WI38 (cell line): ENCODE measurements around the gene ZNF302.
"Not testable (repeated sequence)": the region's sequence is repeated elsewhere in the genome, so short reads cannot be mapped to it uniquely, and the experiment has no call there.

Source experiments
- H3K4me3 ChIP-seq: 2 replicates; pipeline ENCODE4 v1.5.1; 2011; ENCODE audit warnings: low read depth, mild to moderate bottlenecking, control low read depth, low read length
- TF ChIP-seq, protein P1 (sequence below): IDR thresholded peaks from 2 replicates; pipeline ENCODE4 v1.5.1; 2012; ENCODE audit warnings: low read depth, mild to moderate bottlenecking, control low read depth, low read length

ZNF302 gene

DNA sequence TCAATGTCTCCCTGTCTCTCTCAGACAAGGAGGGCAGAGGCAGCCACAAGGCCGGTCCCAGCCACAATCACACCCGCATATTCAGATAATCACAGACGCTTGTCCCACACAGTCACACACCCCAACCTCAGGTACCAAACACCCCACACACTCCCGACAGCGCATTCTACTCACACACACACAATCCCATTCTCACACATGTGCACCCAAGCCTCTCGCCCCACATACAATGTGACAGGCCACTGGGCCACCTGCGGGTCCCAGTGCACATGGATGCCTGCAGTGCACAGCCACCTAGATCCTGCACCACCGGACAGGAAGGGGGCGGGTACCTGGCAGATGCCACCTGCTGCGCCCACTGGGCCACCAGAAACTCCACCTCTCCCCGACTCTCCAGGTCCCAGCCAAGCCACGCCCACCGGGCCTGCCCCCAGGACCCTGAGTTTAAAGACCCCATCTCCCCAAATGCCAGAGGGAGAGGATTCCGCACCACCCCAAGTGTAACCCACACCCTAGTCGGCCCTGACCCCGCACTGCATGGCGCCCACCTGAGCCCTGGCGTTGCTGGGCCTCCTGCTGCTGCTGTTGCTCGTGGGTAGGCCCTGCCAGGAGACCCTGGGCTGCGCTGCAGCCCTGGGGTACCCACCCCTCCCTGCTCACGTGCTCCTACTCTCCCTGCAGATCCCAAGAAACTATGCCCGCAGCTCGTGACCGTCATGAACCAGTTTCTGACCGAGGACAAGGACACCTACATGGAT is 11.1 kb upstream of the ZNF302 start:
- H3K4me3 ChIP-seq: no peak overlapping the region
- TF ChIP-seq, protein P1, sequence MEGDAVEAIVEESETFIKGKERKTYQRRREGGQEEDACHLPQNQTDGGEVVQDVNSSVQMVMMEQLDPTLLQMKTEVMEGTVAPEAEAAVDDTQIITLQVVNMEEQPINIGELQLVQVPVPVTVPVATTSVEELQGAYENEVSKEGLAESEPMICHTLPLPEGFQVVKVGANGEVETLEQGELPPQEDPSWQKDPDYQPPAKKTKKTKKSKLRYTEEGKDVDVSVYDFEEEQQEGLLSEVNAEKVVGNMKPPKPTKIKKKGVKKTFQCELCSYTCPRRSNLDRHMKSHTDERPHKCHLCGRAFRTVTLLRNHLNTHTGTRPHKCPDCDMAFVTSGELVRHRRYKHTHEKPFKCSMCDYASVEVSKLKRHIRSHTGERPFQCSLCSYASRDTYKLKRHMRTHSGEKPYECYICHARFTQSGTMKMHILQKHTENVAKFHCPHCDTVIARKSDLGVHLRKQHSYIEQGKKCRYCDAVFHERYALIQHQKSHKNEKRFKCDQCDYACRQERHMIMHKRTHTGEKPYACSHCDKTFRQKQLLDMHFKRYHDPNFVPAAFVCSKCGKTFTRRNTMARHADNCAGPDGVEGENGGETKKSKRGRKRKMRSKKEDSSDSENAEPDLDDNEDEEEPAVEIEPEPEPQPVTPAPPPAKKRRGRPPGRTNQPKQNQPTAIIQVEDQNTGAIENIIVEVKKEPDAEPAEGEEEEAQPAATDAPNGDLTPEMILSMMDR: no peak

DNA sequence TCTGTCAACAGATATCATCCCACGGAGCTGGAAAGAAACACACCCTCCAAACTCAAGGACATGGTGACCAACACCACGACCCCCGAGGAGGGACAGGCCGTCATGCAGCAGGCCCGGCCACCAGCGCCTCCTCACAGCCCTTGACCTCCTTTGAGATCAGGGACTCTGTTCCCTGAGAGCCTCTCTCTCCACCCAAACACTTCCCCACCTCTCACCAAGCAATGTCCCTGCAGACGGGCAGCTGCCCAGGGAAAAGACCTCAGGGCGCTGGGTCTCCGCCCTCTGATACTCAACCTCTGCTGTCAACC is 10.6 kb upstream of the ZNF302 start:
- no peak overlapping the region for H3K4me3 ChIP-seq
- TF ChIP-seq, protein P1: no peak

- TF ChIP-seq, protein P1: no peak
- H3K4me3 ChIP-seq: peak overlapping the region; percentile 48
Observed at GRCh38 chr19:34667349-34668076, 10.0 kb upstream of the ZNF302 start.

- not testable (repeated sequence) for H3K4me3 ChIP-seq
Observed at GRCh38 chr19:34668077-34668689, 9.3 kb upstream of the ZNF302 start.

- H3K4me3 ChIP-seq: not testable (repeated sequence)
Observed at GRCh38 chr19:34668690-34669089, 8.8 kb upstream of the ZNF302 start.

- H3K4me3 ChIP-seq: no peak overlapping the region
- TF ChIP-seq, protein P1: no peak
Observed at GRCh38 chr19:34669305-34669704, 8.2 kb upstream of the ZNF302 start.

- H3K4me3 ChIP-seq: no peak overlapping the region
- TF ChIP-seq, protein P1: no peak
Observed at GRCh38 chr19:34671972-34672371, 5.5 kb upstream of the ZNF302 start.

- TF ChIP-seq, protein P1: no peak
- no peak overlapping the region for H3K4me3 ChIP-seq
Observed at GRCh38 chr19:34673590-34673989, 3.9 kb upstream of the ZNF302 start.
